OCI-LY7 (cell line): ENCODE data around the gene FAM169A. TPM values are rescaled to one million over a fixed set of nuclear protein-coding genes. Genes with fewer than 3 reads are reported as not detected.
"Not testable (repeated sequence)": the region's sequence is repeated elsewhere in the genome, so short reads cannot be mapped to it uniquely, and the experiment has no call there.

Source experiments
- BruUV-seq: library from RNA; stranded (reverse); fragments of 400-500 nt; replicated peaks from 2 replicates; lab custom pipeline; 2021; lab: Mats Ljungman, UMichigan
- CTCF ChIA-PET: fragments of 300-600 bp; sonication (Branson Sonifier 250); formaldehyde crosslinking; loops from one replicate; lab custom pipeline; 2022; ENCODE audit warnings: antibody characterized with exemption; ENCODE audit not compliant: unreplicated experiment; lab: Charles Lee
- POLR2A ChIA-PET: fragments of 300-600 bp; sonication (Branson Sonifier 250); formaldehyde crosslinking; loops from one replicate; lab custom pipeline; 2022; ENCODE audit warnings: antibody characterized with exemption; lab: Charles Lee
- DNase-seq: peaks from one replicate; pipeline ENCODE4 v3.0.0-alpha.2; 2015; ENCODE audit warnings: low spot score
- H2AFZ ChIP-seq: fragments of 200-600 bp; sonication (generic), shearing (Covaris generic); 2 replicates; pipeline ENCODE4 v1.6.1; 2014; ENCODE audit warnings: mild to moderate bottlenecking, antibody characterized with exemption, low read length, moderate library complexity
- H3K27ac ChIP-seq: fragments of 200-600 bp; sonication (generic); 2 replicates; pipeline ENCODE4 v1.5.1; 2014; ENCODE audit warnings: mixed run types, low read depth, mild to moderate bottlenecking, moderate library complexity, low read length, inconsistent platforms; ENCODE audit not compliant: poor library complexity, severe bottlenecking
- H3K36me3 ChIP-seq: fragments of 200-600 bp; sonication (generic); 2 replicates; pipeline ENCODE4 v1.6.1; 2014; ENCODE audit warnings: mild to moderate bottlenecking, antibody characterized with exemption, low read length, moderate library complexity, mixed read lengths; ENCODE audit not compliant: insufficient read depth
- H3K4me1 ChIP-seq: fragments of 200-600 bp; sonication (generic); 2 replicates; pipeline ENCODE4 v1.5.1; 2014; ENCODE audit warnings: mild to moderate bottlenecking, low read length; ENCODE audit not compliant: insufficient read depth, poor library complexity, severe bottlenecking
- H3K4me2 ChIP-seq: fragments of 200-600 bp; sonication (generic); 2 replicates; pipeline ENCODE4 v1.6.1; 2014; ENCODE audit warnings: mild to moderate bottlenecking, low read length
- H3K4me3 ChIP-seq: fragments of 200-600 bp; sonication (generic); 2 replicates; pipeline ENCODE4 v1.5.1; 2014; ENCODE audit warnings: mild to moderate bottlenecking, low read depth, low read length; ENCODE audit not compliant: poor library complexity, severe bottlenecking
- H3K79me2 ChIP-seq: fragments of 200-600 bp; sonication (generic); 2 replicates; pipeline ENCODE4 v1.6.1; 2016; ENCODE audit warnings: low read depth, mild to moderate bottlenecking, low read length, moderate library complexity, mixed read lengths; ENCODE audit not compliant: insufficient read depth
- H3K9me2 ChIP-seq: fragments of 200-600 bp; sonication (generic); 2 replicates; pipeline ENCODE4 v1.6.1; 2016; ENCODE audit warnings: mild to moderate bottlenecking, low read length, mixed read lengths; ENCODE audit not compliant: insufficient read depth
- H3K9me3 ChIP-seq: fragments of 200-600 bp; sonication (generic); 2 replicates; pipeline ENCODE4 v1.6.1; 2014; ENCODE audit warnings: mild to moderate bottlenecking, mixed run types, low read length, mixed read lengths
- H4K20me1 ChIP-seq: fragments of 200-600 bp; sonication (generic); 2 replicates; pipeline ENCODE4 v1.6.1; 2014; ENCODE audit warnings: mild to moderate bottlenecking, antibody characterized with exemption, low read length, moderate library complexity, mixed read lengths; ENCODE audit not compliant: insufficient read depth
- EZH2phosphoT487 ChIP-seq: fragments of 200-600 bp; sonication (generic); IDR thresholded peaks from 2 replicates; pipeline ENCODE4 v1.6.1; 2018; ENCODE audit warnings: low read depth, borderline replicate concordance, mild to moderate bottlenecking, mixed run types, antibody characterized with exemption, low read length, moderate library complexity, mixed read lengths
- intact Hi-C: fragments of 100-400 bp; cut with micrococcal nuclease; formaldehyde crosslinking; loops from one replicate; pipeline ENCODE4 v1.10.0; 2022; ENCODE audit not compliant: unreplicated experiment
- total RNA-seq, 2 experiments: library from RNA; depleted of rRNA in 1 of 2; stranded (reverse); fragments of >200 nt in 1 of 2; shearing (Covaris generic) in 1 of 2; gene quantifications; 2 replicates each; pipeline ENCODE4 v1.2.3, GENCODE V29; 2014 to 2022
- TF ChIP-seq, protein P1 (sequence below): fragments of 200-600 bp; sonication (generic); conservative IDR thresholded peaks from 2 replicates; pipeline ENCODE4 v1.5.1; 2014; ENCODE audit warnings: mild to moderate bottlenecking, antibody characterized with exemption, low read length, moderate library complexity, mixed read lengths

Gene FAM169A
- total RNA-seq, 2 experiments from 2014 or later: not detected

- Histone ChIP-seq H3K4me2 (no peak overlapping the region), H3K9me2 (no peaks in the 10 kb centered on the region), H3K36me3 (no peaks in the 10 kb centered on the region), H4K20me1 (no peaks in the 10 kb centered on the region), H3K4me1 (no peaks in the 10 kb centered on the region), H3K9me3 (no peaks in the 10 kb centered on the region), H2AFZ (no peak overlapping the region), H3K79me2 (no peaks in the 10 kb centered on the region), H3K27ac (no peak overlapping the region), H3K4me3 (no peak overlapping the region)
- ChIA-PET POLR2A (interaction anchor here (0.5 to 0.7 kb wide), 3 partner anchors 93 to 1790 kb away, joined by 3 to 4 read pairs (median 4); no protein-coding TSS in a partner anchor), CTCF (no interaction called here)
- no TSS peak for BruUV-seq
- TF ChIP-seq, protein P1, sequence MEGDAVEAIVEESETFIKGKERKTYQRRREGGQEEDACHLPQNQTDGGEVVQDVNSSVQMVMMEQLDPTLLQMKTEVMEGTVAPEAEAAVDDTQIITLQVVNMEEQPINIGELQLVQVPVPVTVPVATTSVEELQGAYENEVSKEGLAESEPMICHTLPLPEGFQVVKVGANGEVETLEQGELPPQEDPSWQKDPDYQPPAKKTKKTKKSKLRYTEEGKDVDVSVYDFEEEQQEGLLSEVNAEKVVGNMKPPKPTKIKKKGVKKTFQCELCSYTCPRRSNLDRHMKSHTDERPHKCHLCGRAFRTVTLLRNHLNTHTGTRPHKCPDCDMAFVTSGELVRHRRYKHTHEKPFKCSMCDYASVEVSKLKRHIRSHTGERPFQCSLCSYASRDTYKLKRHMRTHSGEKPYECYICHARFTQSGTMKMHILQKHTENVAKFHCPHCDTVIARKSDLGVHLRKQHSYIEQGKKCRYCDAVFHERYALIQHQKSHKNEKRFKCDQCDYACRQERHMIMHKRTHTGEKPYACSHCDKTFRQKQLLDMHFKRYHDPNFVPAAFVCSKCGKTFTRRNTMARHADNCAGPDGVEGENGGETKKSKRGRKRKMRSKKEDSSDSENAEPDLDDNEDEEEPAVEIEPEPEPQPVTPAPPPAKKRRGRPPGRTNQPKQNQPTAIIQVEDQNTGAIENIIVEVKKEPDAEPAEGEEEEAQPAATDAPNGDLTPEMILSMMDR: no peak
- no peak for TF ChIP-seq EZH2phosphoT487
- intact Hi-C loops: no loop called here
- no peak for DNase-seq
These were observed 23.4 kb upstream of the FAM169A start for GRCh38 chr5:74889523-74890105.

GRCh38 chr5:74888117-74888516, 21.9 kb upstream of the FAM169A start:
- Histone ChIP-seq H3K36me3 (no peaks in the 10 kb centered on the region), H4K20me1 (no peaks in the 10 kb centered on the region), H3K4me2 (no peak overlapping the region), H3K4me1 (no peaks in the 10 kb centered on the region), H2AFZ (no peak overlapping the region), H3K9me3 (no peaks in the 10 kb centered on the region), H3K79me2 (no peaks in the 10 kb centered on the region), H3K9me2 (no peaks in the 10 kb centered on the region), H3K4me3 (no peak overlapping the region), H3K27ac (no peak overlapping the region)
- DNase-seq: no peak
- no TSS peak for BruUV-seq
- intact Hi-C loops: no loop called here
- TF ChIP-seq, protein P1: no peak
- TF ChIP-seq EZH2phosphoT487: no peak
- CTCF ChIA-PET: no interaction called here
- POLR2A ChIA-PET: no interaction called here

DNA sequence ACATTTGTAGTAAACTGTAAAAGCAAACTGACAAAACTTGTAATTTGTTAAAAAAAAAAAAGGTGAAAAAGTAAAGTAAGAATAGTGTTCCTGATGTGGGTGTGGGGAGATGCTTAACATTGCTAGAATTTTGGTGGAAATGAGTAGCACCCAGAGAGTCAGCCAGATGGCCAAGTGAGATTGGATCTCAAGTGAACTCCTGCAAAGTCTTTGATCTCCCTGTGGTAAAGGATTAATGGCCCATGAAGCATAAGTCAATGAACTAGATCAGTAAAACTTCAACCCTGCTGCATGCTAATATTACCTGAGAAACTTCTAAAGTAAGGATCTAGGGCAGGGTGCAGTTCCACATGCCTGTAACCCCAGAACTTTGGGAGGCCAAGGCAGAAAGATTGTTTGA, 19.0 kb upstream of the FAM169A start:
- no peaks in the 10 kb centered on the region for H3K4me1 ChIP-seq
- ChIA-PET POLR2A (no interaction called here), CTCF (no interaction called here)
- no peak overlapping the region for H3K4me3 ChIP-seq
- DNase-seq: no peak
- no peaks in the 10 kb centered on the region for H3K9me2 ChIP-seq
- intact Hi-C loops: no loop called here
- no peak overlapping the region for H2AFZ ChIP-seq
- H3K79me2 ChIP-seq: no peaks in the 10 kb centered on the region
- TF ChIP-seq, protein P1: no peak
- no peak for TF ChIP-seq EZH2phosphoT487
- no TSS peak for BruUV-seq
- H3K9me3 ChIP-seq: no peaks in the 10 kb centered on the region
- no peak overlapping the region for H3K27ac ChIP-seq
- no peaks in the 10 kb centered on the region for H4K20me1 ChIP-seq
- no peak overlapping the region for H3K4me2 ChIP-seq
- no peaks in the 10 kb centered on the region for H3K36me3 ChIP-seq

- CTCF ChIA-PET, H3K9me3 ChIP-seq, intact Hi-C loops: not testable (repeated sequence)
These were observed 16.4 kb upstream of the FAM169A start for GRCh38 chr5:74882379-74883134.

More at GRCh38 chr5:74882379-74883134, 16.4 kb upstream of the FAM169A start:
- not testable (repeated sequence) for H4K20me1 ChIP-seq, DNase-seq, H2AFZ ChIP-seq, H3K79me2 ChIP-seq, H3K4me2 ChIP-seq, BruUV-seq, H3K27ac ChIP-seq, H3K4me3 ChIP-seq, H3K4me1 ChIP-seq, H3K36me3 ChIP-seq, H3K9me2 ChIP-seq
- POLR2A ChIA-PET: interaction anchor here (0.6 kb wide), 1 partner anchor 26 kb away, joined by 3 read pairs; no protein-coding TSS in a partner anchor
